ENCODE measurements around the gene ZNF813. TPM values are rescaled to one million over a fixed set of nuclear protein-coding genes. Genes with fewer than 3 reads are reported as not detected.
"Not testable (repeated sequence)": the region's sequence is repeated elsewhere in the genome, so short reads cannot be mapped to it uniquely, and the experiment has no call there.

ZNF813 gene
- polyA plus RNA-seq, 2 donors = 0.82 to 0.96 TPM

- not testable (repeated sequence) for H3K27me3 ChIP-seq (ENCODE audit: control insufficient read depth in 1 of 2, insufficient read depth in 2 of 2, low read length in 2 of 2); H3K4me3 ChIP-seq (ENCODE audit: low read depth in 1 of 2, low read length in 2 of 2); H3K36me3 ChIP-seq (ENCODE audit: control insufficient read depth in 2 of 2, insufficient read depth in 2 of 2, low read length in 1 of 2); H3K27ac ChIP-seq (ENCODE audit: low read depth in 2 of 2, low read length in 1 of 2); H3K4me1 ChIP-seq (ENCODE audit: control insufficient read depth in 2 of 2, insufficient read depth in 2 of 2, low read length in 1 of 2)
- 80 to 84% methylated on average over 6 of the region's 6 CpGs for WGBS, 2 donors
- peaks cover 8 to 23% of the 10 kb centered on the region in 2 donors for H3K9me3 ChIP-seq (ENCODE audit: control insufficient read depth in 2 of 2, insufficient read depth in 1 of 2, low read depth in 1 of 2, low read length in 1 of 2)
Observed at GRCh38 chr19:53475470-53475869, 7.9 kb downstream of the ZNF813 start.

- not testable (repeated sequence) for H3K4me1 ChIP-seq (ENCODE audit: control insufficient read depth in 2 of 2, insufficient read depth in 2 of 2, low read length in 1 of 2); H3K36me3 ChIP-seq (ENCODE audit: control insufficient read depth in 2 of 2, insufficient read depth in 2 of 2, low read length in 1 of 2); H3K27me3 ChIP-seq (ENCODE audit: control insufficient read depth in 1 of 2, insufficient read depth in 2 of 2, low read length in 2 of 2); H3K4me3 ChIP-seq (ENCODE audit: low read depth in 1 of 2, low read length in 2 of 2); H3K27ac ChIP-seq (ENCODE audit: low read depth in 2 of 2, low read length in 1 of 2)
- H3K9me3 ChIP-seq (ENCODE audit: control insufficient read depth in 2 of 2, insufficient read depth in 1 of 2, low read depth in 1 of 2, low read length in 1 of 2) = peaks cover 5 to 34% of the 10 kb centered on the region in 2 donors
- 89 to 96% methylated on average over 2 of the region's 2 CpGs for WGBS, 2 donors
Observed at GRCh38 chr19:53483751-53484150, 16.2 kb downstream of the ZNF813 start.

GRCh38 chr19:53485046-53486004 lies 17.8 kb downstream of the ZNF813 start:
- peaks cover 0 to 29% of the 10 kb centered on the region in 2 donors for H3K9me3 ChIP-seq (ENCODE audit: control insufficient read depth in 2 of 2, insufficient read depth in 1 of 2, low read depth in 1 of 2, low read length in 1 of 2)
- peaks cover 3 to 7% of the 10 kb centered on the region in 2 donors for H3K36me3 ChIP-seq (ENCODE audit: control insufficient read depth in 2 of 2, insufficient read depth in 2 of 2, low read length in 1 of 2)
- WGBS, 2 donors = 79 to 83% methylated on average over 8 of the region's 8 CpGs

GRCh38 chr19:53492153-53492552 lies 24.6 kb downstream of the ZNF813 start:
- Histone ChIP-seq H3K9me3 (ENCODE audit: control insufficient read depth in 2 of 2, insufficient read depth in 1 of 2, low read depth in 1 of 2, low read length in 1 of 2) (peaks cover 2 to 19% of the 10 kb centered on the region in 2 donors), H3K4me1 (ENCODE audit: control insufficient read depth in 2 of 2, insufficient read depth in 2 of 2, low read length in 1 of 2) (no peaks in the 10 kb centered on the region), H3K27ac (ENCODE audit: low read depth in 2 of 2, low read length in 1 of 2) (no peak overlapping the region), H3K27me3 (ENCODE audit: control insufficient read depth in 1 of 2, insufficient read depth in 2 of 2, low read length in 2 of 2) (no peaks in the 10 kb centered on the region), H3K36me3 (ENCODE audit: control insufficient read depth in 2 of 2, insufficient read depth in 2 of 2, low read length in 1 of 2) (peaks cover 3 to 11% of the 10 kb centered on the region in 2 donors), H3K4me3 (ENCODE audit: low read depth in 1 of 2, low read length in 2 of 2) (no peak overlapping the region)
- WGBS, 2 donors = 92 to 94% methylated on average over 5 of the region's 5 CpGs

More at GRCh38 chr19:53485046-53486004, 17.8 kb downstream of the ZNF813 start:
- Histone ChIP-seq H3K4me1 (ENCODE audit: control insufficient read depth in 2 of 2, insufficient read depth in 2 of 2, low read length in 1 of 2) (no peaks in the 10 kb centered on the region), H3K27ac (ENCODE audit: low read depth in 2 of 2, low read length in 1 of 2) (no peak overlapping the region), H3K4me3 (ENCODE audit: low read depth in 1 of 2, low read length in 2 of 2) (no peak overlapping the region), H3K27me3 (ENCODE audit: control insufficient read depth in 1 of 2, insufficient read depth in 2 of 2, low read length in 2 of 2) (no peaks in the 10 kb centered on the region)

- WGBS, 2 donors = 45 to 47% methylated on average over 11 of the region's 11 CpGs
- not testable (repeated sequence) for H3K27ac ChIP-seq (ENCODE audit: low read depth in 2 of 2, low read length in 1 of 2); H3K4me3 ChIP-seq (ENCODE audit: low read depth in 1 of 2, low read length in 2 of 2); H3K9me3 ChIP-seq (ENCODE audit: control insufficient read depth in 2 of 2, insufficient read depth in 1 of 2, low read depth in 1 of 2, low read length in 1 of 2); H3K27me3 ChIP-seq (ENCODE audit: control insufficient read depth in 1 of 2, insufficient read depth in 2 of 2, low read length in 2 of 2); H3K4me1 ChIP-seq (ENCODE audit: control insufficient read depth in 2 of 2, insufficient read depth in 2 of 2, low read length in 1 of 2); H3K36me3 ChIP-seq (ENCODE audit: control insufficient read depth in 2 of 2, insufficient read depth in 2 of 2, low read length in 1 of 2)
Observed at GRCh38 chr19:53497311-53498023, 29.9 kb downstream of the ZNF813 start.

GRCh38 chr19:53498024-53498395 lies 30.5 kb downstream of the ZNF813 start:
- not testable (repeated sequence) for H3K36me3 ChIP-seq (ENCODE audit: control insufficient read depth in 2 of 2, insufficient read depth in 2 of 2, low read length in 1 of 2); H3K9me3 ChIP-seq (ENCODE audit: control insufficient read depth in 2 of 2, insufficient read depth in 1 of 2, low read depth in 1 of 2, low read length in 1 of 2); H3K27ac ChIP-seq (ENCODE audit: low read depth in 2 of 2, low read length in 1 of 2); H3K27me3 ChIP-seq (ENCODE audit: control insufficient read depth in 1 of 2, insufficient read depth in 2 of 2, low read length in 2 of 2); H3K4me1 ChIP-seq (ENCODE audit: control insufficient read depth in 2 of 2, insufficient read depth in 2 of 2, low read length in 1 of 2); H3K4me3 ChIP-seq (ENCODE audit: low read depth in 1 of 2, low read length in 2 of 2)
- WGBS, 2 donors = 39 to 47% methylated on average over 4 of the region's 4 CpGs

- H3K9me3 ChIP-seq (ENCODE audit: control insufficient read depth in 2 of 2, insufficient read depth in 1 of 2, low read depth in 1 of 2, low read length in 1 of 2); H3K4me3 ChIP-seq (ENCODE audit: low read depth in 1 of 2, low read length in 2 of 2): not testable (repeated sequence)
Observed at GRCh38 chr19:53503151-53503550, 35.6 kb downstream of the ZNF813 start.

GRCh38 chr19:53503671-53504364 lies 36.3 kb downstream of the ZNF813 start:
- H3K4me3 ChIP-seq (ENCODE audit: low read depth in 1 of 2, low read length in 2 of 2); H3K4me1 ChIP-seq (ENCODE audit: control insufficient read depth in 2 of 2, insufficient read depth in 2 of 2, low read length in 1 of 2); H3K9me3 ChIP-seq (ENCODE audit: control insufficient read depth in 2 of 2, insufficient read depth in 1 of 2, low read depth in 1 of 2, low read length in 1 of 2); H3K27ac ChIP-seq (ENCODE audit: low read depth in 2 of 2, low read length in 1 of 2); H3K27me3 ChIP-seq (ENCODE audit: control insufficient read depth in 1 of 2, insufficient read depth in 2 of 2, low read length in 2 of 2); H3K36me3 ChIP-seq (ENCODE audit: control insufficient read depth in 2 of 2, insufficient read depth in 2 of 2, low read length in 1 of 2): not testable (repeated sequence)
- WGBS, 2 donors = 6 to 20% methylated on average over 6 to 7 of the region's 14 CpGs

More at GRCh38 chr19:53503151-53503550, 35.6 kb downstream of the ZNF813 start:
- 47 to 48% methylated on average over 7 of the region's 7 CpGs for WGBS, 2 donors
- H3K4me1 ChIP-seq (ENCODE audit: control insufficient read depth in 2 of 2, insufficient read depth in 2 of 2, low read length in 1 of 2); H3K27me3 ChIP-seq (ENCODE audit: control insufficient read depth in 1 of 2, insufficient read depth in 2 of 2, low read length in 2 of 2); H3K27ac ChIP-seq (ENCODE audit: low read depth in 2 of 2, low read length in 1 of 2); H3K36me3 ChIP-seq (ENCODE audit: control insufficient read depth in 2 of 2, insufficient read depth in 2 of 2, low read length in 1 of 2): not testable (repeated sequence)

DNA sequence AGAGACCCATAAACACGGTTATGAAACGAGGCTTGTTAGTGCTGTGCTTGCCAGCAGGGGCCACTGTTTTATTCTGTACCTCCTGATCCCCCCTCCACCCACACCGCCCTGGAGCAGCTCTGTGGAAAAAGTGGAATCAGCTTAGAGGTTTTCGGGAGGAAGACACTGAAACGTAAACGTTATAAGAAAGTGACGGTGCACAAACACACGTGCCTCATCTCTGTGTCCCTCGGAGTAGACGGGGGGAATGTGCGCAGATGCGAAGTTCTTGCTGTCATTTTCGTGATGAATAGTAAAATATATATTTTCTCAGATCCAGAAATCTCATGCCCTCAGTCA lies 36.8 kb downstream of the ZNF813 start:
- 20 to 25% methylated on average over 11 to 12 of the region's 13 CpGs for WGBS, 2 donors
- not testable (repeated sequence) for H3K36me3 ChIP-seq (ENCODE audit: control insufficient read depth in 2 of 2, insufficient read depth in 2 of 2, low read length in 1 of 2)

More for the DNA sequence above, 36.8 kb downstream of the ZNF813 start:
- H3K9me3 ChIP-seq (ENCODE audit: control insufficient read depth in 2 of 2, insufficient read depth in 1 of 2, low read depth in 1 of 2, low read length in 1 of 2); H3K4me3 ChIP-seq (ENCODE audit: low read depth in 1 of 2, low read length in 2 of 2); H3K27ac ChIP-seq (ENCODE audit: low read depth in 2 of 2, low read length in 1 of 2); H3K4me1 ChIP-seq (ENCODE audit: control insufficient read depth in 2 of 2, insufficient read depth in 2 of 2, low read length in 1 of 2); H3K27me3 ChIP-seq (ENCODE audit: control insufficient read depth in 1 of 2, insufficient read depth in 2 of 2, low read length in 2 of 2): not testable (repeated sequence)
